Osteocyte (in vitro differentiated cells): ENCODE measurements around the gene TP73. TPM values are rescaled to one million over a fixed set of nuclear protein-coding genes. Genes with fewer than 3 reads are reported as not detected.

Experiments used
- DNase-seq: peaks from one replicate; pipeline ENCODE4 v3.0.0; 2021; ENCODE audit warnings: mixed read lengths; ENCODE audit not compliant: unreplicated experiment; ENCODE audit errors: extremely low spot score
- H3K27ac Mint-ChIP-seq: one replicate; pipeline ENCODE4 v1.8.0; 2021; ENCODE audit warnings: mild to moderate bottlenecking, mixed read lengths; ENCODE audit not compliant: unreplicated experiment
- H3K27me3 Mint-ChIP-seq: one replicate; pipeline ENCODE4 v1.8.0; 2021; ENCODE audit warnings: mixed read lengths; ENCODE audit not compliant: unreplicated experiment
- H3K36me3 Mint-ChIP-seq: one replicate; pipeline ENCODE4 v1.8.0; 2021; ENCODE audit warnings: mixed read lengths; ENCODE audit not compliant: unreplicated experiment
- H3K4me1 Mint-ChIP-seq: one replicate; pipeline ENCODE4 v1.8.0; 2021; ENCODE audit warnings: mixed read lengths; ENCODE audit not compliant: unreplicated experiment
- H3K4me3 Mint-ChIP-seq: one replicate; pipeline ENCODE4 v1.8.0; 2021; ENCODE audit warnings: mild to moderate bottlenecking, moderate library complexity, mixed read lengths; ENCODE audit not compliant: unreplicated experiment
- H3K9me3 Mint-ChIP-seq: one replicate; pipeline ENCODE4 v1.8.0; 2021; ENCODE audit warnings: mixed read lengths; ENCODE audit not compliant: unreplicated experiment
- CTCF ChIP-seq: fragments of 200-600 bp; sonication (generic); IDR thresholded peaks from 2 replicates; pipeline ENCODE4 v1.5.0; 2021; ENCODE audit warnings: antibody characterized with exemption, mild to moderate bottlenecking, moderate library complexity
- total RNA-seq: library from RNA; stranded (reverse); gene quantifications from 2 replicates; pipeline ENCODE4 v1.2.1, GENCODE V29; 2021

The TP73 gene
- total RNA-seq, 1 donor from 2014 or later = 0.24 TPM

GRCh38 chr1:3656450-3657095 lies 4.3 kb downstream of the TP73 start:
- Mint-ChIP-seq H3K27ac (no peak overlapping the region), H3K27me3 (peaks cover 67% of the 10 kb centered on the region), H3K4me1 (no peaks in the 10 kb centered on the region), H3K9me3 (no peaks in the 10 kb centered on the region), H3K4me3 (no peak overlapping the region), H3K36me3 (no peaks in the 10 kb centered on the region)
- no peak for TF ChIP-seq CTCF
- no peak for DNase-seq

GRCh38 chr1:3657096-3657475 lies 4.8 kb downstream of the TP73 start:
- Mint-ChIP-seq H3K9me3 (no peaks in the 10 kb centered on the region), H3K4me1 (no peaks in the 10 kb centered on the region), H3K4me3 (no peak overlapping the region), H3K27ac (no peak overlapping the region), H3K27me3 (peaks cover 69% of the 10 kb centered on the region), H3K36me3 (no peaks in the 10 kb centered on the region)
- DNase-seq = no peak
- TF ChIP-seq CTCF = no peak

- Mint-ChIP-seq H3K4me3 (no peak overlapping the region), H3K27me3 (peaks cover 71% of the 10 kb centered on the region), H3K27ac (no peak overlapping the region)
These were observed 5.4 kb downstream of the TP73 start for GRCh38 chr1:3657578-3658230.

GRCh38 chr1:3658231-3658615 lies 5.9 kb downstream of the TP73 start:
- H3K36me3 Mint-ChIP-seq = no peaks in the 10 kb centered on the region
- no peaks in the 10 kb centered on the region for H3K4me1 Mint-ChIP-seq
- no peak for TF ChIP-seq CTCF
- no peak overlapping the region for H3K4me3 Mint-ChIP-seq
- H3K27me3 Mint-ChIP-seq = peaks cover 73% of the 10 kb centered on the region
- H3K9me3 Mint-ChIP-seq = no peaks in the 10 kb centered on the region
- DNase-seq = no peak
- H3K27ac Mint-ChIP-seq = no peak overlapping the region

More at GRCh38 chr1:3657578-3658230, 5.4 kb downstream of the TP73 start:
- DNase-seq = peak; percentile 82
- H3K4me1 Mint-ChIP-seq = no peaks in the 10 kb centered on the region
- no peak for TF ChIP-seq CTCF
- no peaks in the 10 kb centered on the region for H3K36me3 Mint-ChIP-seq
- H3K9me3 Mint-ChIP-seq = no peaks in the 10 kb centered on the region

- no peaks in the 10 kb centered on the region for H3K9me3 Mint-ChIP-seq
- no peak overlapping the region for H3K4me3 Mint-ChIP-seq
- H3K27me3 Mint-ChIP-seq = peaks cover 64% of the 10 kb centered on the region
- no peak for TF ChIP-seq CTCF
- DNase-seq = no peak
- no peaks in the 10 kb centered on the region for H3K4me1 Mint-ChIP-seq
- H3K36me3 Mint-ChIP-seq = no peaks in the 10 kb centered on the region
- H3K27ac Mint-ChIP-seq = no peak overlapping the region
These were observed 6.8 kb downstream of the TP73 start for GRCh38 chr1:3659093-3659492.
